Liver (tissue), 9 donors: ENCODE data around the gene SMYD3. TPM values are rescaled to one million over a fixed set of nuclear protein-coding genes. Genes with fewer than 3 reads are reported as not detected.

Source experiments
- DNase-seq: peaks from one replicate; pipeline ENCODE4 v3.0.0-alpha.2; 2017; ENCODE audit warnings: low spot score
- H3K27ac ChIP-seq, 2 donors: one replicate each; pipeline ENCODE4 v1.7.0; 2013; ENCODE audit warnings: inconsistent platforms in 2 of 2, low read length in 2 of 2, control low read depth in 1 of 2, low read depth in 1 of 2, mild to moderate bottlenecking in 1 of 2
- H3K27me3 ChIP-seq, 4 donors: one replicate each; pipeline versions ENCODE4 v1.6.1 to v1.7.0; 2013; ENCODE audit warnings: low read length in 3 of 4, inconsistent platforms in 1 of 4, mild to moderate bottlenecking in 1 of 4, moderate library complexity in 1 of 4; ENCODE audit not compliant: control insufficient read depth in 4 of 4, insufficient read depth in 4 of 4
- H3K36me3 ChIP-seq, 4 donors: one replicate each; pipeline versions ENCODE4 v1.6.1 to v1.7.0; 2013; ENCODE audit warnings: low read length in 3 of 4, mild to moderate bottlenecking in 3 of 4, low read depth in 1 of 4, moderate library complexity in 1 of 4; ENCODE audit not compliant: control insufficient read depth in 4 of 4, insufficient read depth in 3 of 4
- H3K4me1 ChIP-seq, 4 donors: one replicate each; pipeline versions ENCODE4 v1.6.1 to v1.7.0; 2013; ENCODE audit warnings: low read length in 3 of 4, mild to moderate bottlenecking in 3 of 4, moderate library complexity in 1 of 4; ENCODE audit not compliant: control insufficient read depth in 4 of 4, insufficient read depth in 4 of 4
- H3K4me3 ChIP-seq, 3 donors: one replicate each; pipeline versions ENCODE4 v1.6.1 to v1.7.0; 2013; ENCODE audit warnings: low read length in 3 of 3, control low read depth in 1 of 3, low read depth in 1 of 3, mild to moderate bottlenecking in 1 of 3
- H3K9ac ChIP-seq, 2 donors: one replicate each; pipeline ENCODE4 v1.7.0; 2013; ENCODE audit warnings: low read length in 2 of 2, mild to moderate bottlenecking in 2 of 2, moderate library complexity in 2 of 2, control low read depth in 1 of 2, low read depth in 1 of 2
- H3K9me3 ChIP-seq, 4 donors: one replicate each; pipeline versions ENCODE4 v1.6.1 to v1.7.0; 2013; ENCODE audit warnings: low read length in 3 of 4; ENCODE audit not compliant: control insufficient read depth in 4 of 4
- ATF3 ChIP-seq: IDR thresholded peaks from 2 replicates; pipeline ENCODE4 v1.6.1; 2016; ENCODE audit warnings: antibody characterized with exemption
- EGR1 ChIP-seq, 2 donors: IDR thresholded peaks; 2 replicates each; pipeline ENCODE4 v1.6.1; 2016 to 2018; ENCODE audit warnings: antibody characterized with exemption in 2 of 2, low read depth in 2 of 2
- FOXA1 ChIP-seq: IDR thresholded peaks from 2 replicates; pipeline ENCODE4 v1.6.1; 2016; ENCODE audit warnings: antibody characterized with exemption
- FOXA2 ChIP-seq: IDR thresholded peaks from 2 replicates; pipeline ENCODE4 v1.6.1; 2016; ENCODE audit warnings: antibody characterized with exemption
- GABPA ChIP-seq, 2 donors: IDR thresholded peaks in 1 of 2; conservative IDR thresholded peaks in 1 of 2; 2 replicates each; pipeline ENCODE4 v1.6.1; 2016; ENCODE audit warnings: antibody characterized with exemption in 2 of 2, mild to moderate bottlenecking in 1 of 2, moderate library complexity in 1 of 2
- HNF4A ChIP-seq, 2 donors: conservative IDR thresholded peaks; 2 replicates each; pipeline ENCODE4 v1.6.1; 2016; ENCODE audit warnings: antibody characterized with exemption in 2 of 2, mild to moderate bottlenecking in 2 of 2
- HNF4G ChIP-seq: IDR thresholded peaks from 2 replicates; pipeline ENCODE4 v1.6.1; 2016; ENCODE audit warnings: antibody characterized with exemption
- JUND ChIP-seq, 2 donors: IDR thresholded peaks; 2 replicates each; pipeline ENCODE4 v1.6.1; 2016; ENCODE audit warnings: antibody characterized with exemption in 2 of 2
- NR2F2 ChIP-seq: IDR thresholded peaks from 2 replicates; pipeline ENCODE4 v1.6.1; 2016; ENCODE audit warnings: antibody characterized with exemption
- RAD21 ChIP-seq, 2 donors: IDR thresholded peaks; 2 replicates each; pipeline ENCODE4 v1.6.1; 2016; ENCODE audit warnings: antibody characterized with exemption in 2 of 2, mild to moderate bottlenecking in 2 of 2
- REST ChIP-seq: IDR thresholded peaks from 2 replicates; pipeline ENCODE4 v1.6.1; 2016; ENCODE audit warnings: antibody characterized with exemption, mild to moderate bottlenecking
- RXRA ChIP-seq, 2 donors: IDR thresholded peaks; 2 replicates each; pipeline ENCODE4 v1.6.1; 2017 to 2018; ENCODE audit warnings: antibody characterized with exemption in 2 of 2, mild to moderate bottlenecking in 1 of 2
- SP1 ChIP-seq: IDR thresholded peaks from 2 replicates; pipeline ENCODE4 v1.6.1; 2018; ENCODE audit warnings: antibody characterized with exemption, mild to moderate bottlenecking
- TAF1 ChIP-seq: conservative IDR thresholded peaks from 2 replicates; pipeline ENCODE4 v1.6.1; 2016; ENCODE audit warnings: antibody characterized with exemption, mild to moderate bottlenecking
- YY1 ChIP-seq: IDR thresholded peaks from 2 replicates; pipeline ENCODE4 v1.6.1; 2016; ENCODE audit warnings: antibody characterized with exemption, mild to moderate bottlenecking
- WGBS: extraction: QIAGEN DNeasy Blood & Tissue Kit; methylation state at CpG from one replicate; pipeline ENCODE4 v1.1.7; 2013; 5-methylcytosine and 5-hydroxymethylcytosine counted together
- polyA plus RNA-seq, 2 donors: library from polyadenylated mRNA; stranded (reverse) in 1 of 2; unstranded in 1 of 2; fragments of 200-250 nt in 1 of 2; fragments of >200 nt in 1 of 2; fragmentation: Nextera tagmentation in 1 of 2; extraction: Ambion mirVana in 1 of 2; gene quantifications; one replicate each; pipeline versions ENCODE4 v1.2.1 to v1.2.3, GENCODE V29; 2013 to 2015
- total RNA-seq, 2 donors: library from RNA; depleted of rRNA; stranded (reverse); fragments of >200 nt; gene quantifications; one replicate each; pipeline ENCODE4 v1.2.3, GENCODE V29; 2014
- TF ChIP-seq, protein P1 (sequence below): IDR thresholded peaks from 2 replicates; pipeline ENCODE4 v1.6.1; 2016; ENCODE audit warnings: antibody characterized with exemption
- TF ChIP-seq, protein P2 (sequence below): fragments of 150-350 bp; IDR thresholded peaks from 2 replicates; pipeline ENCODE4 v1.5.1; 2017; ENCODE audit warnings: improper control_type of control experiment, low read depth, low read length; ENCODE audit not compliant: missing input control
- TF ChIP-seq, protein P3 (sequence below): IDR thresholded peaks from 2 replicates; pipeline ENCODE4 v1.6.1; 2016; ENCODE audit warnings: antibody characterized with exemption
- donor health status: healthy.
- donor health status: healthy.
- donor health status: healthy.
- donor health status: healthy.
- donor health status: healthy.

The SMYD3 gene
- total and polyA plus RNA-seq, 4 donors: 3.1 to 9.1 (median 8.0) TPM

DNA sequence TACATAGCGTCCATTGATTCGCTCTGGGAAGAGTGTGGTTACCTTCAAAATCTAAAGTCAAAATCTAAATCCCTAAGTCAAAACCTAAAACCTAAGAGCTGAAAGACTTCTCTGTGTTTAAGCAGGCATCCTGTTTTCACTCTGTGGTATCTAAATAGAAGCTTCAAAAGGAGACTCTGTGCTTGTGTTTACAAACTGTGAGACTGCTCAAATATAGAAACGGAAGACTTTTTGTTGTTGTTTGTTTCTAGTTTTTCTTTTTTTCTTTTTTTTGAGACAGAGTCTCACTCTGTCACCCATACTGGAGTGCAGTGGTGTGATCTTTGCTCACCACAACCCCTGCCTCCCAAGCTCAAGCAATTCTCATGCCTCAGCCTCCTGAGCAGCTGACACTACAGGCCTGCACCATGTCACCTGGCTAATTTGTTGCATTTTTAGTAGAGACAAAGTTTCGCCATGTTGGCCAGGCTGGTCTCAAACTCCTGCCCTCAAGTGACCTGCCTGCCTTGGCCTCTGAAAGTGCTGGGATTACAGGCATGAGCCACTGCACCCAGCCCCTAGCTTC lies 425.9 kb downstream of the SMYD3 start:
- 90% methylated on average over 4 of the region's 4 CpGs for WGBS
- H3K4me3 ChIP-seq: no peak overlapping the region
- no peak for TF ChIP-seq SP1
- TF ChIP-seq JUND (IDR thresholded peaks at IDR 0.05): no peak
- TF ChIP-seq YY1: no peak
- TF ChIP-seq, protein P1, sequence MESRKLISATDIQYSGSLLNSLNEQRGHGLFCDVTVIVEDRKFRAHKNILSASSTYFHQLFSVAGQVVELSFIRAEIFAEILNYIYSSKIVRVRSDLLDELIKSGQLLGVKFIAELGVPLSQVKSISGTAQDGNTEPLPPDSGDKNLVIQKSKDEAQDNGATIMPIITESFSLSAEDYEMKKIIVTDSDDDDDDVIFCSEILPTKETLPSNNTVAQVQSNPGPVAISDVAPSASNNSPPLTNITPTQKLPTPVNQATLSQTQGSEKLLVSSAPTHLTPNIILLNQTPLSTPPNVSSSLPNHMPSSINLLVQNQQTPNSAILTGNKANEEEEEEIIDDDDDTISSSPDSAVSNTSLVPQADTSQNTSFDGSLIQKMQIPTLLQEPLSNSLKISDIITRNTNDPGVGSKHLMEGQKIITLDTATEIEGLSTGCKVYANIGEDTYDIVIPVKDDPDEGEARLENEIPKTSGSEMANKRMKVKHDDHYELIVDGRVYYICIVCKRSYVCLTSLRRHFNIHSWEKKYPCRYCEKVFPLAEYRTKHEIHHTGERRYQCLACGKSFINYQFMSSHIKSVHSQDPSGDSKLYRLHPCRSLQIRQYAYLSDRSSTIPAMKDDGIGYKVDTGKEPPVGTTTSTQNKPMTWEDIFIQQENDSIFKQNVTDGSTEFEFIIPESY: no peak
- no peak for TF ChIP-seq EGR1 (IDR thresholded peaks at IDR 0.05; ENCODE audit: low read depth in 2 of 2)
- TF ChIP-seq TAF1: no peak
- no peak for TF ChIP-seq GABPA (IDR thresholded peaks at IDR 0.05 in 1 of 2, conservative IDR thresholded peaks at IDR 0.05 in 1 of 2)
- no peak for TF ChIP-seq HNF4A (conservative IDR thresholded peaks at IDR 0.05)
- no peak for TF ChIP-seq RAD21 (IDR thresholded peaks at IDR 0.05)
- TF ChIP-seq NR2F2: no peak
- TF ChIP-seq FOXA1: no peak
- TF ChIP-seq, protein P2, sequence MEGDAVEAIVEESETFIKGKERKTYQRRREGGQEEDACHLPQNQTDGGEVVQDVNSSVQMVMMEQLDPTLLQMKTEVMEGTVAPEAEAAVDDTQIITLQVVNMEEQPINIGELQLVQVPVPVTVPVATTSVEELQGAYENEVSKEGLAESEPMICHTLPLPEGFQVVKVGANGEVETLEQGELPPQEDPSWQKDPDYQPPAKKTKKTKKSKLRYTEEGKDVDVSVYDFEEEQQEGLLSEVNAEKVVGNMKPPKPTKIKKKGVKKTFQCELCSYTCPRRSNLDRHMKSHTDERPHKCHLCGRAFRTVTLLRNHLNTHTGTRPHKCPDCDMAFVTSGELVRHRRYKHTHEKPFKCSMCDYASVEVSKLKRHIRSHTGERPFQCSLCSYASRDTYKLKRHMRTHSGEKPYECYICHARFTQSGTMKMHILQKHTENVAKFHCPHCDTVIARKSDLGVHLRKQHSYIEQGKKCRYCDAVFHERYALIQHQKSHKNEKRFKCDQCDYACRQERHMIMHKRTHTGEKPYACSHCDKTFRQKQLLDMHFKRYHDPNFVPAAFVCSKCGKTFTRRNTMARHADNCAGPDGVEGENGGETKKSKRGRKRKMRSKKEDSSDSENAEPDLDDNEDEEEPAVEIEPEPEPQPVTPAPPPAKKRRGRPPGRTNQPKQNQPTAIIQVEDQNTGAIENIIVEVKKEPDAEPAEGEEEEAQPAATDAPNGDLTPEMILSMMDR: no peak
- no peak for TF ChIP-seq FOXA2
- TF ChIP-seq HNF4G: no peak
- no peak for TF ChIP-seq RXRA (IDR thresholded peaks at IDR 0.05)
- no peak for TF ChIP-seq ATF3
- TF ChIP-seq REST: no peak
- TF ChIP-seq, protein P3, sequence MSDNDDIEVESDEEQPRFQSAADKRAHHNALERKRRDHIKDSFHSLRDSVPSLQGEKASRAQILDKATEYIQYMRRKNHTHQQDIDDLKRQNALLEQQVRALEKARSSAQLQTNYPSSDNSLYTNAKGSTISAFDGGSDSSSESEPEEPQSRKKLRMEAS: no peak
- no peak overlapping the region for H3K9ac ChIP-seq
- no peaks in the 10 kb centered on the region for H3K36me3 ChIP-seq
- H3K27ac ChIP-seq: no peak overlapping the region
- H3K4me1 ChIP-seq: no peaks in the 10 kb centered on the region
- H3K9me3 ChIP-seq: peaks cover 0 to 3% (median 3%) of the 10 kb centered on the region in 4 donors
- H3K27me3 ChIP-seq: no peaks in the 10 kb centered on the region
- no peak for DNase-seq
